ENCODE results near the gene C1QTNF6.

GRCh38 chr22:37180531-37181231 lies 7.4 kb downstream of the C1QTNF6 start:
- TF ChIP-seq POLR2AphosphoS5 (IDR thresholded peaks at IDR 0.05; ENCODE audit: low read depth, low read length) (no peak), TAF1 (IDR thresholded peaks at IDR 0.05; ENCODE audit: borderline replicate concordance, insufficient read depth, low read length) (no peak), SIN3A (IDR thresholded peaks at IDR 0.05; ENCODE audit: borderline replicate concordance, insufficient read depth, low read length) (no peak), REST (IDR thresholded peaks at IDR 0.05; ENCODE audit: insufficient read depth in 1 of 2, low read depth in 2 of 2, low read length in 2 of 2) (no peak)

All from PFSK-1 (cell line).